A673 (cell line): ENCODE measurements around the gene CA5A.

Experiments used
- CTCF ChIP-seq: fragments of 300-800, 200-600 bp; sonication (generic); conservative IDR thresholded peaks from 2 replicates; pipeline ENCODE4 v1.5.1; 2017; ENCODE audit warnings: low read depth, mild to moderate bottlenecking, antibody characterized with exemption, low read length, moderate library complexity, mixed read lengths
- EZH2 ChIP-seq: fragments of 200-600 bp; sonication (generic); IDR thresholded peaks from 2 replicates; pipeline ENCODE4 v1.6.1; 2017; ENCODE audit warnings: borderline replicate concordance, low read depth, mild to moderate bottlenecking, mixed read lengths, antibody characterized with exemption, low read length; ENCODE audit not compliant: poor library complexity, severe bottlenecking

- TF ChIP-seq CTCF (no peak), EZH2 (no peak)
Observed at GRCh38 chr16:87939562-87940423, 3.5 kb upstream of the CA5A start.
